K562 (cell line): Measurements from ENCODE around the gene ATP5ME. TPM values are rescaled to one million over a fixed set of nuclear protein-coding genes. Genes with fewer than 3 reads are reported as not detected.

Source experiments
- CHD2 ChIP-seq: IDR thresholded peaks from 2 replicates; pipeline ENCODE4 v1.6.1; 2011; ENCODE audit warnings: low read depth, low read length
- CREM ChIP-seq: IDR thresholded peaks from 2 replicates; pipeline ENCODE4 v1.6.1; 2014; ENCODE audit warnings: antibody characterized with exemption, low read depth
- FUS ChIP-seq: fragments of 200-400 bp; formaldehyde crosslinking; optimal IDR thresholded peaks from 2 replicates; pipeline ENCODE3; 2017; ENCODE audit warnings: low read depth, low read length
- HDGF ChIP-seq: fragments of 450-650 bp; IDR thresholded peaks from 2 replicates; pipeline ENCODE4 v1.6.1; 2016
- KDM4B ChIP-seq, 2 experiments: fragments of 450-650 bp in 1 of 2; sonication (generic) in 1 of 2; IDR thresholded peaks; 2 replicates each; pipeline ENCODE4 v1.6.1; 2016 to 2017; ENCODE audit warnings: borderline replicate concordance in 2 of 2, antibody characterized with exemption in 1 of 2, low read depth in 1 of 2, mild to moderate bottlenecking in 1 of 2
- KLF1 ChIP-seq: fragments of 450-650 bp; IDR thresholded peaks from 2 replicates; pipeline ENCODE4 v1.6.1; 2016; ENCODE audit warnings: missing genetic modification characterization, missing compliant biosample characterization
- L3MBTL2 ChIP-seq: fragments of 450-650 bp; IDR thresholded peaks from 2 replicates; pipeline ENCODE4 v1.6.1; 2016; ENCODE audit warnings: mild to moderate bottlenecking, moderate library complexity
- MIER1 ChIP-seq: fragments of 450-650 bp; IDR thresholded peaks from 2 replicates; pipeline ENCODE4 v1.6.1; 2016; ENCODE audit warnings: antibody characterized with exemption, mild to moderate bottlenecking, low read depth
- MYC ChIP-seq, 2 experiments: fragments of 250-450 bp in 1 of 2; sonication (Bioruptor Pico) in 1 of 2; IDR thresholded peaks; 2 replicates each; pipeline versions ENCODE4 v1.5.1 to v1.6.1; 2012 to 2021; ENCODE audit warnings: low read depth in 2 of 2, borderline replicate concordance in 1 of 2, improper control_type of control experiment in 1 of 2, low read length in 1 of 2, mild to moderate bottlenecking in 1 of 2, moderate library complexity in 1 of 2
- NUFIP1 ChIP-seq: fragments of 450-650 bp; IDR thresholded peaks from 2 replicates; pipeline ENCODE4 v1.6.1; 2018; ENCODE audit not compliant: partially characterized antibody
- PCBP2 ChIP-seq: fragments of 200-400 bp; formaldehyde crosslinking; IDR thresholded peaks from 2 replicates; pipeline ENCODE4 v1.6.1; 2018; ENCODE audit warnings: low read length, low read depth, mild to moderate bottlenecking, moderate library complexity; ENCODE audit not compliant: poor library complexity, severe bottlenecking
- PHF20 ChIP-seq: fragments of 450-650 bp; IDR thresholded peaks from 2 replicates; pipeline ENCODE4 v1.6.1; 2018; ENCODE audit not compliant: partially characterized antibody
- SMAD3 ChIP-seq: fragments of 450-650 bp; formaldehyde crosslinking; conservative IDR thresholded peaks from 2 replicates; pipeline ENCODE4 v1.4.0; 2020; ENCODE audit warnings: mild to moderate bottlenecking
- TAF7 ChIP-seq: fragments of 450-650 bp; IDR thresholded peaks from 2 replicates; pipeline ENCODE4 v1.6.1; 2016; ENCODE audit warnings: missing genetic modification characterization, missing compliant biosample characterization
- TCF3 ChIP-seq: sonication (generic); formaldehyde crosslinking; IDR thresholded peaks from 2 replicates; pipeline ENCODE4 v1.4.0; 2020; ENCODE audit warnings: mild to moderate bottlenecking, missing genetic modification reagents
- TOE1 ChIP-seq, 2 experiments: fragments of 450-650 bp in 1 of 2; sonication (generic) in 1 of 2; formaldehyde crosslinking in 1 of 2; IDR thresholded peaks; 2 replicates each; pipeline versions ENCODE4 v1.7.1 to v1.8.0; 2016 to 2022; ENCODE audit warnings: borderline replicate concordance in 2 of 2, mild to moderate bottlenecking in 2 of 2, antibody characterized with exemption in 1 of 2, inconsistent platforms in 1 of 2, low read depth in 1 of 2, missing genetic modification reagents in 1 of 2, moderate library complexity in 1 of 2
- TRIM28 ChIP-seq: fragments of 450-650 bp; IDR thresholded peaks from 2 replicates; pipeline ENCODE4 v1.6.1; 2017
- ZC3H11A ChIP-seq: IDR thresholded peaks from 2 replicates; pipeline ENCODE4 v1.6.1; 2012; ENCODE audit warnings: low read depth, low read length, improper control_type of control experiment
- ZNF75A ChIP-seq: fragments of 450-650 bp; formaldehyde crosslinking; IDR thresholded peaks from 2 replicates; pipeline ENCODE4 v1.4.0; 2020; ENCODE audit warnings: mild to moderate bottlenecking
- ZSCAN29 ChIP-seq: fragments of 450-650 bp; IDR thresholded peaks from 2 replicates; pipeline ENCODE4 v1.6.1; 2017
- polyA plus RNA-seq, 8 experiments: library from polyadenylated mRNA; depleted of rRNA in 4 of 8; stranded (reverse) in 5 of 8; unstranded in 3 of 8; fragments of >200 nt; fragmentation: Nextera tagmentation in 2 of 8; fragmentation: Illumina TruSeq in 1 of 8; extraction: Ambion mirVana in 2 of 8; extraction: Trizol in 1 of 8; gene quantifications; 2 replicates each; pipeline versions ENCODE4 v1.2.1 to v1.2.3, GENCODE V29; 2011 to 2014; ENCODE audit warnings: inconsistent platforms in 1 of 8, missing spikeins in 1 of 8
- total RNA-seq, 7 experiments: library from RNA; depleted of rRNA in 6 of 7; stranded (reverse); fragments of >200 nt in 6 of 7; fragmentation: Illumina TruSeq in 2 of 7; extraction: Trizol in 2 of 7; gene quantifications; 2 replicates each; pipeline versions ENCODE4 v1.2.1 to v1.2.3, GENCODE V29; 2011 to 2021; ENCODE audit warnings: low replicate concordance in 1 of 7
- TF ChIP-seq, protein P1 (sequence below): IDR thresholded peaks from 2 replicates; pipeline ENCODE4 v1.6.1; 2011; ENCODE audit not compliant: insufficient read length; ENCODE audit errors: extremely low read depth
- TF ChIP-seq, protein P2 (sequence below): fragments of 450-650 bp; formaldehyde crosslinking; IDR thresholded peaks from 2 replicates; pipeline ENCODE4 v1.4.0; 2022; ENCODE audit warnings: missing genetic modification characterization
- TF ChIP-seq, protein P3 (sequence below): sonication (generic); formaldehyde crosslinking; IDR thresholded peaks from 2 replicates; pipeline ENCODE4 v1.8.0; 2022; ENCODE audit warnings: mild to moderate bottlenecking, missing genetic modification reagents
- TF ChIP-seq, protein P4 (sequence below): fragments of 250-450 bp; sonication (Bioruptor Pico); IDR thresholded peaks from 2 replicates; pipeline ENCODE4 v1.4.0; 2020; ENCODE audit warnings: mild to moderate bottlenecking, moderate library complexity, borderline replicate concordance
- TF ChIP-seq, protein P5 (sequence below): fragments of 450-650 bp; IDR thresholded peaks from 2 replicates; pipeline ENCODE4 v1.6.1; 2016

ATP5ME gene
- total and polyA plus RNA-seq, 9 of the 15 experiments (the other 6 are each of a cell fraction or from before 2014, with no cell fraction given), result 509 to 2,480 (median 887) TPM

DNA sequence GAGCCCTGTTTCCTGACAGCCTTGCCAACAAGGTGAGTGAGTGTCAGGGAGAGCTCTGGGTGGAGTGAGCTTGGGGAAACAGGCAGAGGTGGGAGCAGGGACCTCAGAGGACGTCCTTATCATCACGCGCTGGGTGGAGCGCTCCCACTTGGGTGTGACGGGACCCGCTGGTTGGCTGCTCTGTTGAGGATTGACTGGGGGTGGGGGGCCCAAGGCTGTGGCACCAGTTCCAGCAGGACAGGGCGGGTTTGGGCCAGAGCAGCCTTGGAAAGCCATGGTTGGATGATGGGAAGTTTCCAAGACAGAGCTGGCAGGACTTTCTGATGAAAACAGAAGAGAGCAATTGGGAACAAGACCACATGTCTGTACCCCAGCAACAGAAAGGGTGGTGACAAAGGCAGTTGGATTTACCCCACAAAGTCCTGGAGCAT is 28.6 kb upstream of the ATP5ME start (continued):
- TF ChIP-seq NUFIP1 (no peak), HDGF (no peak), TAF7 (tag) (no peak), ZC3H11A (no peak), MYC (IDR thresholded peaks at IDR 0.05; ENCODE audit: low read depth, low read length) (no peak), MYC (CRISPR knock-in tag; IDR thresholded peaks at IDR 0.05; ENCODE audit: borderline replicate concordance, low read depth) (no peak), CHD2 (no peak), ZNF75A (CRISPR knock-in tag) (no peak), CREM (0 out of 2 replicates have a peak, but pooled peaks have one; percentile 18), PHF20 (no peak), FUS (no peak), TOE1 (IDR thresholded peaks at IDR 0.05; ENCODE audit: borderline replicate concordance) (peak; percentile 17; the same call in 1 of the 2 replicates), TOE1 (CRISPR knock-in tag; IDR thresholded peaks at IDR 0.05; ENCODE audit: borderline replicate concordance, low read depth) (no peak), MIER1 (no peak), L3MBTL2 (peak; percentile 69), KLF1 (tag) (peak; percentile 56; the same call in 1 of the 2 replicates), KDM4B (IDR thresholded peaks at IDR 0.05; ENCODE audit: borderline replicate concordance in 2 of 2, low read depth in 1 of 2) (no peak), PCBP2 (no peak), SMAD3 (no peak), TCF3 (CRISPR knock-in tag) (no peak), TRIM28 (no peak), ZSCAN29 (no peak)
- TF ChIP-seq, protein P1, sequence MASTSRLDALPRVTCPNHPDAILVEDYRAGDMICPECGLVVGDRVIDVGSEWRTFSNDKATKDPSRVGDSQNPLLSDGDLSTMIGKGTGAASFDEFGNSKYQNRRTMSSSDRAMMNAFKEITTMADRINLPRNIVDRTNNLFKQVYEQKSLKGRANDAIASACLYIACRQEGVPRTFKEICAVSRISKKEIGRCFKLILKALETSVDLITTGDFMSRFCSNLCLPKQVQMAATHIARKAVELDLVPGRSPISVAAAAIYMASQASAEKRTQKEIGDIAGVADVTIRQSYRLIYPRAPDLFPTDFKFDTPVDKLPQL, result no peak
- TF ChIP-seq, protein P2, sequence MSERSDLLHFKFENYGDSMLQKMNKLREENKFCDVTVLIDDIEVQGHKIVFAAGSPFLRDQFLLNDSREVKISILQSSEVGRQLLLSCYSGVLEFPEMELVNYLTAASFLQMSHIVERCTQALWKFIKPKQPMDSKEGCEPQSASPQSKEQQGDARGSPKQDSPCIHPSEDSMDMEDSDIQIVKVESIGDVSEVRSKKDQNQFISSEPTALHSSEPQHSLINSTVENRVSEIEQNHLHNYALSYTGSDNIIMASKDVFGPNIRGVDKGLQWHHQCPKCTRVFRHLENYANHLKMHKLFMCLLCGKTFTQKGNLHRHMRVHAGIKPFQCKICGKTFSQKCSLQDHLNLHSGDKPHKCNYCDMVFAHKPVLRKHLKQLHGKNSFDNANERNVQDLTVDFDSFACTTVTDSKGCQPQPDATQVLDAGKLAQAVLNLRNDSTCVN (CRISPR knock-in tag), result no peak
- TF ChIP-seq, protein P3, sequence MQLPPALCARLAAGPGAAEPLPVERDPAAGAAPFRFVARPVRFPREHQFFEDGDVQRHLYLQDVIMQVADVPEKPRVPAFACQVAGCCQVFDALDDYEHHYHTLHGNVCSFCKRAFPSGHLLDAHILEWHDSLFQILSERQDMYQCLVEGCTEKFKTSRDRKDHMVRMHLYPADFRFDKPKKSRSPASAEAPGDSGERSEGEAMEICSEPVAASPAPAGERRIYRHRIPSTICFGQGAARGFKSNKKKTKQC (CRISPR knock-in tag), result no peak
- TF ChIP-seq, protein P4, sequence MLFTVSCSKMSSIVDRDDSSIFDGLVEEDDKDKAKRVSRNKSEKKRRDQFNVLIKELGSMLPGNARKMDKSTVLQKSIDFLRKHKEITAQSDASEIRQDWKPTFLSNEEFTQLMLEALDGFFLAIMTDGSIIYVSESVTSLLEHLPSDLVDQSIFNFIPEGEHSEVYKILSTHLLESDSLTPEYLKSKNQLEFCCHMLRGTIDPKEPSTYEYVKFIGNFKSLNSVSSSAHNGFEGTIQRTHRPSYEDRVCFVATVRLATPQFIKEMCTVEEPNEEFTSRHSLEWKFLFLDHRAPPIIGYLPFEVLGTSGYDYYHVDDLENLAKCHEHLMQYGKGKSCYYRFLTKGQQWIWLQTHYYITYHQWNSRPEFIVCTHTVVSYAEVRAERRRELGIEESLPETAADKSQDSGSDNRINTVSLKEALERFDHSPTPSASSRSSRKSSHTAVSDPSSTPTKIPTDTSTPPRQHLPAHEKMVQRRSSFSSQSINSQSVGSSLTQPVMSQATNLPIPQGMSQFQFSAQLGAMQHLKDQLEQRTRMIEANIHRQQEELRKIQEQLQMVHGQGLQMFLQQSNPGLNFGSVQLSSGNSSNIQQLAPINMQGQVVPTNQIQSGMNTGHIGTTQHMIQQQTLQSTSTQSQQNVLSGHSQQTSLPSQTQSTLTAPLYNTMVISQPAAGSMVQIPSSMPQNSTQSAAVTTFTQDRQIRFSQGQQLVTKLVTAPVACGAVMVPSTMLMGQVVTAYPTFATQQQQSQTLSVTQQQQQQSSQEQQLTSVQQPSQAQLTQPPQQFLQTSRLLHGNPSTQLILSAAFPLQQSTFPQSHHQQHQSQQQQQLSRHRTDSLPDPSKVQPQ (CRISPR knock-in tag), result no peak
- TF ChIP-seq, protein P5, sequence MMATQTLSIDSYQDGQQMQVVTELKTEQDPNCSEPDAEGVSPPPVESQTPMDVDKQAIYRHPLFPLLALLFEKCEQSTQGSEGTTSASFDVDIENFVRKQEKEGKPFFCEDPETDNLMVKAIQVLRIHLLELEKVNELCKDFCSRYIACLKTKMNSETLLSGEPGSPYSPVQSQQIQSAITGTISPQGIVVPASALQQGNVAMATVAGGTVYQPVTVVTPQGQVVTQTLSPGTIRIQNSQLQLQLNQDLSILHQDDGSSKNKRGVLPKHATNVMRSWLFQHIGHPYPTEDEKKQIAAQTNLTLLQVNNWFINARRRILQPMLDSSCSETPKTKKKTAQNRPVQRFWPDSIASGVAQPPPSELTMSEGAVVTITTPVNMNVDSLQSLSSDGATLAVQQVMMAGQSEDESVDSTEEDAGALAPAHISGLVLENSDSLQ, result peak; percentile 92
